ENCODE results near the gene SLC19A1.

SLC19A1 gene

GRCh38 chr21:45550522-45551210 is 8.4 kb upstream of the SLC19A1 start:
- Histone ChIP-seq H3K4me3 (ENCODE audit: low read length) (no peak overlapping the region), H3K4me1 (ENCODE audit: insufficient read depth, low read length) (peaks cover 18% of the 10 kb centered on the region), H3K36me3 (ENCODE audit: insufficient read depth, low read length) (no peaks in the 10 kb centered on the region), H3K27me3 (ENCODE audit: insufficient read depth, low read length) (peaks cover 2% of the 10 kb centered on the region), H2AFZ (ENCODE audit: low read depth, low read length) (no peak overlapping the region), H3K9me3 (ENCODE audit: low read length) (no peaks in the 10 kb centered on the region)

- peaks cover 2% of the 10 kb centered on the region for H3K27me3 ChIP-seq (ENCODE audit: insufficient read depth, low read length)
- H3K4me1 ChIP-seq (ENCODE audit: insufficient read depth, low read length) = peaks cover 18% of the 10 kb centered on the region
- H3K9me3 ChIP-seq (ENCODE audit: low read length) = no peaks in the 10 kb centered on the region
- H3K36me3 ChIP-seq (ENCODE audit: insufficient read depth, low read length) = no peaks in the 10 kb centered on the region
- H3K4me3 ChIP-seq (ENCODE audit: low read length) = no peak overlapping the region
- no peak overlapping the region for H2AFZ ChIP-seq (ENCODE audit: low read depth, low read length)
Observed at GRCh38 chr21:45549626-45550463, 7.6 kb upstream of the SLC19A1 start.

- no peaks in the 10 kb centered on the region for H3K9me3 ChIP-seq (ENCODE audit: low read length)
- H3K27me3 ChIP-seq (ENCODE audit: insufficient read depth, low read length) = peaks cover 2% of the 10 kb centered on the region
- H3K36me3 ChIP-seq (ENCODE audit: insufficient read depth, low read length) = no peaks in the 10 kb centered on the region
- peaks cover 14% of the 10 kb centered on the region for H3K4me1 ChIP-seq (ENCODE audit: insufficient read depth, low read length)
- no peak overlapping the region for H3K4me3 ChIP-seq (ENCODE audit: low read length)
- no peak overlapping the region for H2AFZ ChIP-seq (ENCODE audit: low read depth, low read length)
Observed at GRCh38 chr21:45548711-45549491, 6.7 kb upstream of the SLC19A1 start.

- Histone ChIP-seq H3K27me3 (ENCODE audit: insufficient read depth, low read length) (peaks cover 2% of the 10 kb centered on the region), H2AFZ (ENCODE audit: low read depth, low read length) (no peak overlapping the region)
Observed at GRCh38 chr21:45547545-45547900, 5.3 kb upstream of the SLC19A1 start.

GRCh38 chr21:45546636-45547544 is 4.7 kb upstream of the SLC19A1 start:
- Histone ChIP-seq H3K4me3 (ENCODE audit: low read length) (no peak overlapping the region), H3K36me3 (ENCODE audit: insufficient read depth, low read length) (no peaks in the 10 kb centered on the region), H3K4me1 (ENCODE audit: insufficient read depth, low read length) (peaks cover 7% of the 10 kb centered on the region), H2AFZ (ENCODE audit: low read depth, low read length) (no peak overlapping the region), H3K27me3 (ENCODE audit: insufficient read depth, low read length) (peaks cover 2% of the 10 kb centered on the region), H3K9me3 (ENCODE audit: low read length) (no peaks in the 10 kb centered on the region)

More at GRCh38 chr21:45547545-45547900, 5.3 kb upstream of the SLC19A1 start:
- no peak overlapping the region for H3K4me3 ChIP-seq (ENCODE audit: low read length)
- H3K36me3 ChIP-seq (ENCODE audit: insufficient read depth, low read length) = no peaks in the 10 kb centered on the region
- H3K4me1 ChIP-seq (ENCODE audit: insufficient read depth, low read length) = peaks cover 7% of the 10 kb centered on the region
- no peaks in the 10 kb centered on the region for H3K9me3 ChIP-seq (ENCODE audit: low read length)

GRCh38 chr21:45545691-45546531 is 3.7 kb upstream of the SLC19A1 start:
- H2AFZ ChIP-seq (ENCODE audit: low read depth, low read length) = no peak overlapping the region
- no peaks in the 10 kb centered on the region for H3K9me3 ChIP-seq (ENCODE audit: low read length)
- no peak overlapping the region for H3K4me3 ChIP-seq (ENCODE audit: low read length)
- peaks cover 2% of the 10 kb centered on the region for H3K27me3 ChIP-seq (ENCODE audit: insufficient read depth, low read length)
- H3K4me1 ChIP-seq (ENCODE audit: insufficient read depth, low read length) = peaks cover 12% of the 10 kb centered on the region
- no peaks in the 10 kb centered on the region for H3K36me3 ChIP-seq (ENCODE audit: insufficient read depth, low read length)

GRCh38 chr21:45545236-45545570 is 3.0 kb upstream of the SLC19A1 start:
- Histone ChIP-seq H3K36me3 (ENCODE audit: insufficient read depth, low read length) (no peaks in the 10 kb centered on the region), H3K4me1 (ENCODE audit: insufficient read depth, low read length) (peaks cover 8% of the 10 kb centered on the region), H3K27me3 (ENCODE audit: insufficient read depth, low read length) (peaks cover 2% of the 10 kb centered on the region)

GRCh38 chr21:45544449-45545235 is 2.4 kb upstream of the SLC19A1 start:
- Histone ChIP-seq H3K27me3 (ENCODE audit: insufficient read depth, low read length) (peaks cover 2% of the 10 kb centered on the region), H3K4me1 (ENCODE audit: insufficient read depth, low read length) (peaks cover 7% of the 10 kb centered on the region), H3K9me3 (ENCODE audit: low read length) (no peaks in the 10 kb centered on the region), H3K4me3 (ENCODE audit: low read length) (no peak overlapping the region), H3K36me3 (ENCODE audit: insufficient read depth, low read length) (no peaks in the 10 kb centered on the region), H2AFZ (ENCODE audit: low read depth, low read length) (no peak overlapping the region)

More at GRCh38 chr21:45545236-45545570, 3.0 kb upstream of the SLC19A1 start:
- Histone ChIP-seq H3K4me3 (ENCODE audit: low read length) (no peak overlapping the region), H3K9me3 (ENCODE audit: low read length) (no peaks in the 10 kb centered on the region), H2AFZ (ENCODE audit: low read depth, low read length) (no peak overlapping the region)

- Histone ChIP-seq H3K4me1 (ENCODE audit: insufficient read depth, low read length) (peaks cover 7% of the 10 kb centered on the region), H3K9me3 (ENCODE audit: low read length) (no peaks in the 10 kb centered on the region), H3K36me3 (ENCODE audit: insufficient read depth, low read length) (no peaks in the 10 kb centered on the region), H3K27me3 (ENCODE audit: insufficient read depth, low read length) (peaks cover 2% of the 10 kb centered on the region), H2AFZ (ENCODE audit: low read depth, low read length) (no peak overlapping the region), H3K4me3 (ENCODE audit: low read length) (no peak overlapping the region)
Observed at GRCh38 chr21:45543710-45544448, 1.6 kb upstream of the SLC19A1 start.

- Histone ChIP-seq H3K4me1 (ENCODE audit: insufficient read depth, low read length) (peaks cover 7% of the 10 kb centered on the region), H3K36me3 (ENCODE audit: insufficient read depth, low read length) (no peaks in the 10 kb centered on the region), H3K4me3 (ENCODE audit: low read length) (no peak overlapping the region), H3K27me3 (ENCODE audit: insufficient read depth, low read length) (peaks cover 2% of the 10 kb centered on the region), H3K9me3 (ENCODE audit: low read length) (no peaks in the 10 kb centered on the region), H2AFZ (ENCODE audit: low read depth, low read length) (no peak overlapping the region)
Observed at GRCh38 chr21:45543371-45543709, 1.1 kb upstream of the SLC19A1 start.

Data from neuron (in vitro differentiated cells).